Muscle layer of colon (tissue), 2 donors: ENCODE measurements around the gene MKNK1.

ENCODE experiments used
- H3K27ac ChIP-seq: one replicate; pipeline ENCODE4 v1.7.0; 2013; ENCODE audit warnings: low read depth, mild to moderate bottlenecking, low read length, moderate library complexity
- H3K27me3 ChIP-seq, 2 donors: one replicate each; pipeline ENCODE4 v1.7.0; 2013; ENCODE audit warnings: low read length in 2 of 2, mild to moderate bottlenecking in 2 of 2; ENCODE audit not compliant: insufficient read depth in 2 of 2, control insufficient read depth in 1 of 2
- H3K36me3 ChIP-seq: one replicate; pipeline ENCODE4 v1.7.0; 2013; ENCODE audit warnings: mild to moderate bottlenecking, low read length; ENCODE audit not compliant: insufficient read depth
- H3K4me1 ChIP-seq: one replicate; pipeline ENCODE4 v1.7.0; 2013; ENCODE audit warnings: mild to moderate bottlenecking, low read length; ENCODE audit not compliant: insufficient read depth
- H3K4me3 ChIP-seq, 2 donors: one replicate each; pipeline ENCODE4 v1.7.0; 2013; ENCODE audit warnings: low read length in 2 of 2, low read depth in 1 of 2, mild to moderate bottlenecking in 1 of 2, moderate library complexity in 1 of 2
- H3K9ac ChIP-seq: one replicate; pipeline ENCODE4 v1.7.0; 2013; ENCODE audit warnings: low read length
- H3K9me3 ChIP-seq: one replicate; pipeline ENCODE4 v1.7.0; 2013; ENCODE audit warnings: mild to moderate bottlenecking, low read length
- donor health status: abdominal sarcoma.
- donor health status: Adenocarcinoma of cecum.

MKNK1 gene

GRCh38 chr1:46587069-46587468 is 17.0 kb downstream of the MKNK1 start:
- Histone ChIP-seq H3K27me3 (no peaks in the 10 kb centered on the region), H3K4me3 (no peak overlapping the region), H3K27ac (no peak overlapping the region), H3K9me3 (no peaks in the 10 kb centered on the region), H3K9ac (no peak overlapping the region), H3K4me1 (no peaks in the 10 kb centered on the region), H3K36me3 (peaks cover 62% of the 10 kb centered on the region)

- Histone ChIP-seq H3K27me3 (no peaks in the 10 kb centered on the region), H3K9me3 (no peaks in the 10 kb centered on the region), H3K4me3 (no peak overlapping the region), H3K9ac (no peak overlapping the region), H3K36me3 (peaks cover 56% of the 10 kb centered on the region), H3K4me1 (no peaks in the 10 kb centered on the region), H3K27ac (no peak overlapping the region)
Measured at GRCh38 chr1:46585312-46585938, 18.6 kb downstream of the MKNK1 start.

GRCh38 chr1:46583494-46583893 is 20.6 kb downstream of the MKNK1 start:
- no peak overlapping the region for H3K9ac ChIP-seq
- H3K4me1 ChIP-seq, result no peaks in the 10 kb centered on the region
- no peaks in the 10 kb centered on the region for H3K27me3 ChIP-seq
- H3K36me3 ChIP-seq, result peaks cover 52% of the 10 kb centered on the region
- H3K4me3 ChIP-seq, result no peak overlapping the region
- no peak overlapping the region for H3K27ac ChIP-seq
- H3K9me3 ChIP-seq, result no peaks in the 10 kb centered on the region

- no peak overlapping the region for H3K9ac ChIP-seq
- peaks cover 55% of the 10 kb centered on the region for H3K36me3 ChIP-seq
- H3K4me1 ChIP-seq, result no peaks in the 10 kb centered on the region
- H3K9me3 ChIP-seq, result no peaks in the 10 kb centered on the region
- no peak overlapping the region for H3K27ac ChIP-seq
- no peak overlapping the region for H3K4me3 ChIP-seq
- no peaks in the 10 kb centered on the region for H3K27me3 ChIP-seq
Measured at GRCh38 chr1:46582972-46583371, 21.1 kb downstream of the MKNK1 start.

GRCh38 chr1:46581681-46582455 is 22.2 kb downstream of the MKNK1 start:
- Histone ChIP-seq H3K4me1 (no peaks in the 10 kb centered on the region), H3K9ac (no peak overlapping the region), H3K27ac (no peak overlapping the region), H3K27me3 (no peaks in the 10 kb centered on the region), H3K4me3 (no peak overlapping the region), H3K36me3 (peaks cover 63% of the 10 kb centered on the region), H3K9me3 (no peaks in the 10 kb centered on the region)

GRCh38 chr1:46580140-46580903 is 23.7 kb downstream of the MKNK1 start:
- no peaks in the 10 kb centered on the region for H3K9me3 ChIP-seq
- H3K4me3 ChIP-seq, result no peak overlapping the region
- H3K36me3 ChIP-seq, result peaks cover 65% of the 10 kb centered on the region
- H3K4me1 ChIP-seq, result peaks cover 7% of the 10 kb centered on the region
- H3K27me3 ChIP-seq, result no peaks in the 10 kb centered on the region
- no peak overlapping the region for H3K9ac ChIP-seq
- H3K27ac ChIP-seq, result no peak overlapping the region

- peaks cover 52% of the 10 kb centered on the region for H3K36me3 ChIP-seq
- no peak overlapping the region for H3K4me3 ChIP-seq
- no peak overlapping the region for H3K9ac ChIP-seq
- peaks cover 7% of the 10 kb centered on the region for H3K4me1 ChIP-seq
- H3K27me3 ChIP-seq, result no peaks in the 10 kb centered on the region
- H3K9me3 ChIP-seq, result no peaks in the 10 kb centered on the region
- no peak overlapping the region for H3K27ac ChIP-seq
Measured at GRCh38 chr1:46577671-46578070, 26.4 kb downstream of the MKNK1 start.

GRCh38 chr1:46576596-46576995 is 27.5 kb downstream of the MKNK1 start:
- Histone ChIP-seq H3K27me3 (no peaks in the 10 kb centered on the region), H3K27ac (no peak overlapping the region), H3K36me3 (peaks cover 42% of the 10 kb centered on the region), H3K4me3 (no peak overlapping the region), H3K4me1 (peaks cover 7% of the 10 kb centered on the region), H3K9ac (no peak overlapping the region), H3K9me3 (no peaks in the 10 kb centered on the region)

GRCh38 chr1:46575778-46576177 is 28.3 kb downstream of the MKNK1 start:
- Histone ChIP-seq H3K4me1 (peaks cover 7% of the 10 kb centered on the region), H3K9ac (no peak overlapping the region), H3K36me3 (peaks cover 40% of the 10 kb centered on the region), H3K9me3 (no peaks in the 10 kb centered on the region), H3K27ac (no peak overlapping the region), H3K4me3 (no peak overlapping the region), H3K27me3 (no peaks in the 10 kb centered on the region)

GRCh38 chr1:46575300-46575699 is 28.8 kb downstream of the MKNK1 start:
- Histone ChIP-seq H3K9me3 (no peaks in the 10 kb centered on the region), H3K9ac (no peak overlapping the region), H3K4me3 (no peak overlapping the region), H3K27ac (no peak overlapping the region), H3K36me3 (peaks cover 40% of the 10 kb centered on the region), H3K27me3 (no peaks in the 10 kb centered on the region), H3K4me1 (peaks cover 9% of the 10 kb centered on the region)

- peaks cover 28% of the 10 kb centered on the region for H3K36me3 ChIP-seq
- H3K27ac ChIP-seq, result no peak overlapping the region
- H3K4me1 ChIP-seq, result peaks cover 21% of the 10 kb centered on the region
- no peaks in the 10 kb centered on the region for H3K9me3 ChIP-seq
- no peaks in the 10 kb centered on the region for H3K27me3 ChIP-seq
- no peak overlapping the region for H3K9ac ChIP-seq
- no peak overlapping the region for H3K4me3 ChIP-seq
Measured at GRCh38 chr1:46571691-46572225, 32.3 kb downstream of the MKNK1 start.
